ENCODE measurements around the gene CCDC179.

Gene CCDC179

DNA sequence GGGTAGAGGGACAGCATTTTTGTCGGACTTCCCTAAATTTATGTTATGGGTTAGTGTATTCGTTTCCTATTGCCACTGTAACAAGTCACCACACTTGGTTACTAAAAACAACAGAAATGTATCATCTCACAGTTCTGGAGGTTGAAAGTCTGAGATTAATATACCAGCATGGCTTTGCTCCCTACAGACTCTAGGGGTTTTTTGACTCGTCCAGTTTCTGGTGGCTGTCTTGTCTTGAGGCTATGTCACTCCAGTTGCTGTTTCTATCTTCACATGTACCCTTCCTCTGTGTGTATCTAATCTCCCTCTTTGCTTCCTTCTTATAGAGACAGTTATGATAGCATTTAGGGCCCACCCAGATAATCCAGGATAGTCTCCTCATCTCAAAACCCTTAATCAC, 9.1 kb upstream of the CCDC179 start:
- Histone ChIP-seq H3K4me3 (ENCODE audit: low read length in 2 of 2) (no peak overlapping the region), H3K27me3 (ENCODE audit: control insufficient read depth in 1 of 2, insufficient read depth in 2 of 2, low read length in 2 of 2) (no peaks in the 10 kb centered on the region), H3K9ac (ENCODE audit: low read length in 2 of 2) (no peak overlapping the region), H3K27ac (ENCODE audit: low read length) (no peak overlapping the region), H3K4me1 (ENCODE audit: control insufficient read depth, insufficient read depth, low read length) (no peaks in the 10 kb centered on the region), H3K36me3 (ENCODE audit: control insufficient read depth in 2 of 2, insufficient read depth in 2 of 2, low read length in 2 of 2) (no peaks in the 10 kb centered on the region), H3K9me3 (ENCODE audit: control insufficient read depth in 2 of 2, low read length in 2 of 2) (no peaks in the 10 kb centered on the region)

- Histone ChIP-seq H3K4me1 (ENCODE audit: control insufficient read depth, insufficient read depth, low read length) (no peaks in the 10 kb centered on the region), H3K36me3 (ENCODE audit: control insufficient read depth in 2 of 2, insufficient read depth in 2 of 2, low read length in 2 of 2) (no peaks in the 10 kb centered on the region), H3K27ac (ENCODE audit: low read length) (no peak overlapping the region), H3K27me3 (ENCODE audit: control insufficient read depth in 1 of 2, insufficient read depth in 2 of 2, low read length in 2 of 2) (no peaks in the 10 kb centered on the region), H3K9me3 (ENCODE audit: control insufficient read depth in 2 of 2, low read length in 2 of 2) (no peaks in the 10 kb centered on the region), H3K4me3 (ENCODE audit: low read length in 2 of 2) (no peak overlapping the region), H3K9ac (ENCODE audit: low read length in 2 of 2) (no peak overlapping the region)
Observed at GRCh38 chr11:22859756-22860155, 518 bp downstream of the CCDC179 start.

- Histone ChIP-seq H3K27ac (ENCODE audit: low read length) (no peak overlapping the region), H3K9me3 (ENCODE audit: control insufficient read depth in 2 of 2, low read length in 2 of 2) (peaks cover 0 to 4% of the 10 kb centered on the region in 2 donors), H3K4me1 (ENCODE audit: control insufficient read depth, insufficient read depth, low read length) (no peaks in the 10 kb centered on the region), H3K27me3 (ENCODE audit: control insufficient read depth in 1 of 2, insufficient read depth in 2 of 2, low read length in 2 of 2) (no peaks in the 10 kb centered on the region), H3K36me3 (ENCODE audit: control insufficient read depth in 2 of 2, insufficient read depth in 2 of 2, low read length in 2 of 2) (no peaks in the 10 kb centered on the region), H3K4me3 (ENCODE audit: low read length in 2 of 2) (no peak overlapping the region), H3K9ac (ENCODE audit: low read length in 2 of 2) (no peak overlapping the region)
Observed at GRCh38 chr11:22851477-22851876, 8.8 kb downstream of the CCDC179 start.

DNA sequence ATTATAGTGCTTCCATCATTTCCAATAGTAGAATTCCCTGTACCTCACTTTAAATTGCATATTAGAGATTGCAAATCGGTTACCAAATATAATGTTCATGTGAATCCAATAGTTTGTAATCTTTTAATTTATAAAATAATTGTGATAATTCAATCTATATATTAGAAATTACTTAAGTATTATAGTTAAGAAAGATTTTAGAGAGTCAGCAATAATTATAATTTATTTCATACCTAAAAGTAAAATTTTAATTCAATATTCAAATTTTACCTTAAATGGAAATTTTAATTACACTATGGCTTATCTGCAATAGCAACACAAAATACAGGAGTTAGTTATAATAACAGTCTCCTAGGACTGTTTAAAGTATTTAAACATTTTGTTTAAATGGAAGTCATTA, 13.5 kb downstream of the CCDC179 start:
- no peaks in the 10 kb centered on the region for H3K4me1 ChIP-seq (ENCODE audit: control insufficient read depth, insufficient read depth, low read length)
- H3K4me3 ChIP-seq (ENCODE audit: low read length in 2 of 2), result no peak overlapping the region
- no peaks in the 10 kb centered on the region for H3K36me3 ChIP-seq (ENCODE audit: control insufficient read depth in 2 of 2, insufficient read depth in 2 of 2, low read length in 2 of 2)
- H3K27ac ChIP-seq (ENCODE audit: low read length), result no peak overlapping the region
- H3K27me3 ChIP-seq (ENCODE audit: control insufficient read depth in 1 of 2, insufficient read depth in 2 of 2, low read length in 2 of 2), result no peaks in the 10 kb centered on the region
- no peak overlapping the region for H3K9ac ChIP-seq (ENCODE audit: low read length in 2 of 2)
- H3K9me3 ChIP-seq (ENCODE audit: control insufficient read depth in 2 of 2, low read length in 2 of 2), result no peaks in the 10 kb centered on the region

GRCh38 chr11:22832315-22833015, 27.8 kb downstream of the CCDC179 start:
- H3K27ac ChIP-seq (ENCODE audit: low read length), result no peak overlapping the region
- H3K9ac ChIP-seq (ENCODE audit: low read length in 2 of 2), result no peak overlapping the region
- H3K9me3 ChIP-seq (ENCODE audit: control insufficient read depth in 2 of 2, low read length in 2 of 2), result no peaks in the 10 kb centered on the region
- no peaks in the 10 kb centered on the region for H3K4me1 ChIP-seq (ENCODE audit: control insufficient read depth, insufficient read depth, low read length)
- no peak overlapping the region for H3K4me3 ChIP-seq (ENCODE audit: low read length in 2 of 2)
- H3K36me3 ChIP-seq (ENCODE audit: control insufficient read depth in 2 of 2, insufficient read depth in 2 of 2, low read length in 2 of 2), result no peaks in the 10 kb centered on the region
- no peaks in the 10 kb centered on the region for H3K27me3 ChIP-seq (ENCODE audit: control insufficient read depth in 1 of 2, insufficient read depth in 2 of 2, low read length in 2 of 2)

DNA sequence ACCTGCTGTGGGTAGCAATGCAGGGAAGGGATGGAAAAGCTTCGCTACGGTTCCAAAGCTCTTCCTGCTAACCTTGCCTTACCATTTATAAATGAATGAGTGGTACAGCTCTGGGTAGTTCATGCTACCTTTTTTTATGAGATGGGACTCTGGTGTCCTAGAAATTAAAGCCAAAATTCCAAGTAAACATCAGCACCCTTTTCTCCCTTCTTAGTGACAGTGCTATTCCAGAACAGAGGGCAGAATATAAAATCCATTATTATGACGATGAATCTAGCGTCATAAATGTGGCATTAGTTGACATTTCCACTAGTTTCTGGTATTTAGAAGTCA, 30.2 kb downstream of the CCDC179 start:
- Histone ChIP-seq H3K27ac (ENCODE audit: low read length) (no peak overlapping the region), H3K4me1 (ENCODE audit: control insufficient read depth, insufficient read depth, low read length) (no peaks in the 10 kb centered on the region), H3K4me3 (ENCODE audit: low read length in 2 of 2) (peak overlapping the region; percentile 81 to 92), H3K9ac (ENCODE audit: low read length in 2 of 2) (peak overlapping the region in 1 of 2 donors; percentile 50), H3K9me3 (ENCODE audit: control insufficient read depth in 2 of 2, low read length in 2 of 2) (no peaks in the 10 kb centered on the region), H3K27me3 (ENCODE audit: control insufficient read depth in 1 of 2, insufficient read depth in 2 of 2, low read length in 2 of 2) (no peaks in the 10 kb centered on the region), H3K36me3 (ENCODE audit: control insufficient read depth in 2 of 2, insufficient read depth in 2 of 2, low read length in 2 of 2) (peaks cover 2 to 10% of the 10 kb centered on the region in 2 donors)

DNA sequence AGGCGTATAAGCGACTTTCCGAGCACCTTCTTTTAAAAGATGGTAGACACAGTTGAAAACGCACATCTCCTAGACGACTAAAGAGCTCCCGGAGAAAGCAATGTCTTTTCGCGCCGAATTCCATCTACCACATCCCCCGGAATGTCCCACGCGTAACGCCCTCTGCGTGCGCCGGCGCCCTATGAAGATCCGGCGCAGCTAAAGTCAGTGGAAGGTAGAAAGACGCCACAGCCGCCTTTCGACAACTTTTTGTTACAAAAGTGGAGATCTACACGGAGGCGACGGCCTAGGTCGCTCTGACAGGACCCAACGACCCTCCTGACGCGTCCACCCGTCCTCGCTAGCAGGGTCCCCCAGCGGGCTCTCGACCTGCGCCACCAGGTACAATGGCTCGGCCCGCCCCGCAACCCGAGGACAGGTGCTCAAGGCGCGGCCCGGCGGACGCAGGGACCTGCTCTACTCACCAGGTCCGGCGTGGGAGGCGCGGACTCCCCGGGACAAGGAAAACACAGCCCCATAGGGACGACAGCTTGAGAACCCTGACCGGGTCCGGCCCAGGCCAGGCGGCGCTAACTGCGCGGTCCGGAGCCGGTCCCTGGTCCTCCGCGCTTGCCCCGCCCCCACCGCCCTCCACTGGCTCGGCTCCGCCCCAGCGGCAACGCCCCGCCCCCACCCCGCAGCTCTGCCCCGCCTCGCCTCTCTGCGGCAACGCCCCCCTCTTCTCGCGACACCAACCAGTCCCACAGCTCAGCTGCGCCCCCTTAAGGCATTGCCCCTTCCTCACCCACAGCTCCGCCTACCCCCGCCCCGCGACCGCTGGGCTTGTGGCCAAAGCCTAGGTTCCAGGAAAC, 30.8 kb downstream of the CCDC179 start, which contains the start of gene SVIP:
TSS of gene SVIP (minus strand) at position 571 of the 851 bp plus-strand sequence. CDS start at position 518, 53 bp downstream.
- Histone ChIP-seq H3K27ac (ENCODE audit: low read length) (peak within 1 kb of the TSS; percentile 6), H3K9ac (ENCODE audit: low read length in 2 of 2) (peak within 1 kb of the TSS; percentile 73 to 93), H3K4me3 (ENCODE audit: low read length in 2 of 2) (peak within 1 kb of the TSS; percentile 81 to 92), H3K9me3 (ENCODE audit: control insufficient read depth in 2 of 2, low read length in 2 of 2) (no peaks in the 10 kb centered on the region), H3K4me1 (ENCODE audit: control insufficient read depth, insufficient read depth, low read length) (no peaks in the 10 kb centered on the region), H3K36me3 (ENCODE audit: control insufficient read depth in 2 of 2, insufficient read depth in 2 of 2, low read length in 2 of 2) (peaks cover 5 to 11% of the 10 kb centered on the region in 2 donors), H3K27me3 (ENCODE audit: control insufficient read depth in 1 of 2, insufficient read depth in 2 of 2, low read length in 2 of 2) (no peaks in the 10 kb centered on the region)

- Histone ChIP-seq H3K27me3 (ENCODE audit: control insufficient read depth in 1 of 2, insufficient read depth in 2 of 2, low read length in 2 of 2) (no peaks in the 10 kb centered on the region), H3K9ac (ENCODE audit: low read length in 2 of 2) (peak overlapping the region in 1 of 2 donors; percentile 93), H3K27ac (ENCODE audit: low read length) (no peak overlapping the region), H3K36me3 (ENCODE audit: control insufficient read depth in 2 of 2, insufficient read depth in 2 of 2, low read length in 2 of 2) (peaks cover 7 to 16% of the 10 kb centered on the region in 2 donors), H3K4me1 (ENCODE audit: control insufficient read depth, insufficient read depth, low read length) (no peaks in the 10 kb centered on the region), H3K4me3 (ENCODE audit: low read length in 2 of 2) (peak overlapping the region in 1 of 2 donors; percentile 92), H3K9me3 (ENCODE audit: control insufficient read depth in 2 of 2, low read length in 2 of 2) (no peaks in the 10 kb centered on the region)
Observed at GRCh38 chr11:22828373-22828772, 31.9 kb downstream of the CCDC179 start.

GRCh38 chr11:22822203-22822602, 38.1 kb downstream of the CCDC179 start:
- no peak overlapping the region for H3K4me3 ChIP-seq (ENCODE audit: low read length in 2 of 2)
- no peaks in the 10 kb centered on the region for H3K9me3 ChIP-seq (ENCODE audit: control insufficient read depth in 2 of 2, low read length in 2 of 2)
- H3K27ac ChIP-seq (ENCODE audit: low read length), result no peak overlapping the region
- no peaks in the 10 kb centered on the region for H3K4me1 ChIP-seq (ENCODE audit: control insufficient read depth, insufficient read depth, low read length)
- H3K9ac ChIP-seq (ENCODE audit: low read length in 2 of 2), result no peak overlapping the region
- no peaks in the 10 kb centered on the region for H3K27me3 ChIP-seq (ENCODE audit: control insufficient read depth in 1 of 2, insufficient read depth in 2 of 2, low read length in 2 of 2)
- H3K36me3 ChIP-seq (ENCODE audit: control insufficient read depth in 2 of 2, insufficient read depth in 2 of 2, low read length in 2 of 2), result peaks cover 13 to 27% of the 10 kb centered on the region in 2 donors

DNA sequence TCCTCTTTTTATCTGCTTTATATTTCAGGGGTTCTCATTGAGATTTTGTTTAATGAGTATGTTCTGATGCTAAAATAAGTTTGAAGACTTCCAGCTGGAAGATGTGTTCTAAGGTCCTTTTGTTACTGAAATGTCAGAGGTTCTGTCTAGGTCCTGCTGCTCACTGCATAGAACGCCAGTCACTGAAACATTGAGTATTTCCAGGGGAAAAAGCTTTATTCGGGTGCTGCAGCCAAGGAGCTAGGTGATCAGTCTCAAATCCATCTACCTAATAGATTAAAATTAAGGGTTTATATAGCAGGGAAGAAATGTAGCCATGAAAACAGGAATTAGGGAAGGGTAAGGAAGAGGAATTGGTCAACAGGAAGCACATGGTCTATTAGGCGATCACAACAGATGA, 50.4 kb downstream of the CCDC179 start:
- no peaks in the 10 kb centered on the region for H3K27me3 ChIP-seq (ENCODE audit: control insufficient read depth in 1 of 2, insufficient read depth in 2 of 2, low read length in 2 of 2)
- no peaks in the 10 kb centered on the region for H3K36me3 ChIP-seq (ENCODE audit: control insufficient read depth in 2 of 2, insufficient read depth in 2 of 2, low read length in 2 of 2)
- no peaks in the 10 kb centered on the region for H3K4me1 ChIP-seq (ENCODE audit: control insufficient read depth, insufficient read depth, low read length)
- no peak overlapping the region for H3K27ac ChIP-seq (ENCODE audit: low read length)
- no peaks in the 10 kb centered on the region for H3K9me3 ChIP-seq (ENCODE audit: control insufficient read depth in 2 of 2, low read length in 2 of 2)
- no peak overlapping the region for H3K9ac ChIP-seq (ENCODE audit: low read length in 2 of 2)
- H3K4me3 ChIP-seq (ENCODE audit: low read length in 2 of 2), result no peak overlapping the region
